ENCODE measurements around the gene PROM1.

GRCh38 chr4:15961781-15962510 is 121.9 kb downstream of the PROM1 start:
- TF ChIP-seq CTCF (IDR thresholded peaks at IDR 0.05; ENCODE audit: borderline replicate concordance, extremely low read depth, low read length, poor library complexity, severe bottlenecking) (no peak), EZH2 (IDR thresholded peaks at IDR 0.05; ENCODE audit: borderline replicate concordance, low read depth, low read length, severe bottlenecking) (no peak)

Measured in DND-41 (cell line).